Inflammatory macrophage treated with lipopolysaccharide for 1 hour (primary cell): ENCODE data around the gene SRRM4.
"Not testable (repeated sequence)": the region's sequence is repeated elsewhere in the genome, so short reads cannot be mapped to it uniquely, and the experiment has no call there.

Experiments
- DNase-seq, 2 donors: peaks; one replicate each; pipeline ENCODE4 v3.0.0-alpha.2; 2020 to 2022

SRRM4 gene

DNA sequence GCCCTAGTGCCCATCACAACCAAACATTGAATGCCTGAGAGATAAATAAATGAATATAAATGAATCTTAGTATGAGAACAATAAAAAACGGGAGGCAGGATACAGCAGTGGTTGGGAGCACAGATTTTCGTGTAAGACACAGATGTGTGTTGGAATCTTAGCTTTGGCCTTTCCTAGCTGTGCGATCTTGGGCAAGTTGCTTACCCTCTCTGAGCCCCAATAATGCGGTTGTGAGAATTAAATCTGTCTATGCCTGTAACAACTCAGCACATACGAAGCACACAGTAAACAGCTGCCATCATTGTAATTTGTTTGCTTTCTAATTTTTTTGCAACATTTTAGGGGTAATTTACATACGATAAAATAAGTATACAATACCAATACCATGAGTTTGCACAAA is 89.8 kb downstream of the SRRM4 start:
- no peak for DNase-seq

DNA sequence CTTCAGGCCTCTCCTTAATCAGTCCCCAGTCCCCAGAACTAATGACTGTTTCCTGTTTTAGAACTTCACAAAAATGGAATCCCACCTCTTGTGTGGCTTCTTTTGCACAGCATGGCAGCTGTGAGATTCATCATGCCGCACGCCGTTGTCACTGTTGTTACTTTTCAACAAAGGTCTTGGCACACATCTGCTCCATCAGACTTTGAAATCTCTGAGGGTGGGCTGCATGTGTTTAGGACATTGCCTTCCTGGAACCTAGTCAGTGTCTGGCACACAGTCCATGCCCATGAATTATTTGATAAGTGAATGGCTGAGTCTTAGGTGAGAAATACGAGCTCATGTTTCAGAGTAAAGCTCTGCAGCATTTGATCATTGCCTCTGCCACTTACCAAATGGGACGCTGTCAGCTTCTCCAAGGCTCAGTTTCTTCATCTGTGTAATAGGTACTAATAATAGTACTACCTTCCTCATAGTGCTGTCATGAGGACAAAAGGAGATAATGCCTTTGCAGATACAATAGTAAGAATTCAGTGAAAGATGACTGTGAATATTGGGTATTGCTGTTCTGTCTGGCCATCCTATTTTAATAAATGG is 90.4 kb downstream of the SRRM4 start:
- no peak for DNase-seq

DNA sequence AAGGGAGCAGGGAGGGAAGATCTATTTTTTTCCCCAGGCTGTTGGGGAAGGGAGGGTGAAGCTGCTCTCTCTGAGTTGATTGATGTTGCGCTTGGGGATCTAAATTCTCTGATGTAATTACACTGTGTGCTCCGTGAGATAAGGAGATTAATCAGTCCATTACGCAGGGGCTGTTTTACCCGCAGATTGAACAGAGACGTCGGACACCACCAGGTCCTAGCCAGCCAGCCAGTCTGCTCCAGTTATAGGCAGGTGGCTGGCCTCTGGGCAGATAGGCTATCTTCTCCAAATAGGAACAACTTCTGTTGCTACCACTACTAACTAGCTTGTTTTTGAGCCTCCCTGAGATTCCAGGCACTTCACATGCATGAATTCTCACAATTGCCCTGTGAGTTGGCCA is 91.1 kb downstream of the SRRM4 start:
- DNase-seq = no peak

DNA sequence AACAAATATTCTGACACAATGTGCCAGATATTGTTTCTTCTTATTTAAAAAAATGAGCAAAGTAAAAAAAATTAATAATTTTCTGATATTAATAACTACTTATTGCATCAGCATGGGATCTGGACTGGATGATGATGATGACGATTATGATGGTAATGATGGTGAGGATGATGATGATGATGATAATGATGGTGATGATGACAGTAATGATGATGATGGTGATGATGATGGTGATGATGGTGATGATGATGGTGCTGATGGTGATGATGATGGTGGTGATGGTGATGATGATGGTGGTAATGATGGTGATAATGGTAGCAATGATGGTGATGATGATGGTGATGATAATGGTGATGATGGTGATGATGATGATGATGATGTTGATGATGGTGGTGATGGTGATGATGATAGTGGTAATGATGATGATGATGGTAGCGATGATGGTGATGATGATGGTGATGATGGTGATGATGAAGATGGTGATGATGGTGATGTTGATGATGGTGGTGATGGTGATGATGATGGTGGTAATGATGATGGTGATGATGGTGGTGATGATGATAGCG is 94.0 kb downstream of the SRRM4 start:
- DNase-seq = no peak

DNA sequence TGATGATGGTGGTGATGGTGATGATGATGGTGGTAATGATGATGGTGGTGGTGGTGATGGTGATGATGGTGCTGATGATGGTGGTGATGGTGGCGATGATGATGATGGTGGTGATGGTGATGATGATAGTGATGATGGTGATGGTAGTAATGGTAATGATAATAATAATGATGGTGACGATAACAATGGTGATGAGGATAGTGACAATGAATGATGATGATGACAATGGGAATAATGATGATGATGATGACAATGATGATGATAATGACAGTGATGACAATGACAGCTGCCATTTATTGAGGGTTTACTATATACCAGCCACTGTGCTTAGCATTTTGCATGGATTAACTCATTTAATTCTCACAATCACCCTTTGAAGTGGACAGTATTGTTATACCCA is 94.6 kb downstream of the SRRM4 start:
- no peak for DNase-seq

DNA sequence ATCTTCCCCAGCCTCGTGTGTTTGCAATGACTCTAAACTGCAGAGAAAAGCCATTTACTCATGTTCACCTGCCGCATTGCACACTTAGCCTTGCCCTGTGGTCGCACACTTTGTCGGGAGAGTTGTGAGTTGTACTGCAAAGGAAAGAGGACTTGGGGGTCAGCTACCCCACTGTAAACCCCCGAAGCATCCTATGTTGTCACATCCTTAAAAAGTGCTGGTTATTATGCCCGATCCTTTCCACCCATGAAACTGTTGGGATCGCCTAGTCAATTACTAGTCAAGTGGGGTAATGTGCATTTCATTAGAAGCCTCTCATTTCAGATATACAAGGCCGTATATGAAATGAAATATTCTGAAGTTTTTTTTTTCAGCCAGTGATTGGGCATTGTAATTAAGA is 98.2 kb downstream of the SRRM4 start:
- DNase-seq = no peak

DNA sequence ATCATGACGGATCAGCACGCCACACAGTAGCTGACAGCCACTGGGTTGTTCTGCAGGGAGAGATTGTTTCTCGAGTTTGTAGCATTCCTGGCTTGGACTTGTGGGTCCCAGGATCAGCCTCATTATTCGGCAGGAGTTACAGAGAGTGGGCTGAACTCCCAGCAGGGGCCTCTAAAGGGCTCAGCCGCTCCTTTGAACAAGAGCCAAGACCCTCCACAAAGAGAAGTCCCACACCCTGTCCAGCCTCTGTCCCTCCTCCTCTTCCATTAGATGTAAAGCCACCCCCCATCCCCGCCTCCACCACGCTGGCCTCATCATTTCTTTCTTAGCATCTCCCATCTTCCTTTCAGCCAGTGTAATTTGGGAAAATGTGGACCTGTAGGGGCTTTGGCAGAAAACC is 100.7 kb downstream of the SRRM4 start:
- no peak for DNase-seq

DNA sequence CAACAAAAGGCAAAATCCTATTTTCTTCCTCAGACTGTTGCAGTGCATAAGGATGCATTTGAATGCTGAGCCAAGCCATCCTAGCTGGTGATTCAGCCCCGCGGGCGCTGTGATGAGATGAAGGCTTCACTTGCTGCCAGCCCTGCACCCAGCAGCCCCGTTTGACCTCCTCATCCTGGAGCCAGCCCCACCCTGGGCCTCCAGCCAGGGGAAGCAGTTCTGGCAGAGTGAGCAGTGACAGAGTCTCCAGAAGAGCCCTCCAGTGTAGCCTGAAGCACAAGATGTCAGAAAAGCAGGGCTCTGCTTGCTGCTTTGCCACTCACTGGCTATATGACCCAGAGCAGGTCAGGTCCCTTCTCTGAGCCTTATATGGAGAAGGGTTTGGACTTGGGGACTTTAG is 101.2 kb downstream of the SRRM4 start:
- no peak for DNase-seq

DNA sequence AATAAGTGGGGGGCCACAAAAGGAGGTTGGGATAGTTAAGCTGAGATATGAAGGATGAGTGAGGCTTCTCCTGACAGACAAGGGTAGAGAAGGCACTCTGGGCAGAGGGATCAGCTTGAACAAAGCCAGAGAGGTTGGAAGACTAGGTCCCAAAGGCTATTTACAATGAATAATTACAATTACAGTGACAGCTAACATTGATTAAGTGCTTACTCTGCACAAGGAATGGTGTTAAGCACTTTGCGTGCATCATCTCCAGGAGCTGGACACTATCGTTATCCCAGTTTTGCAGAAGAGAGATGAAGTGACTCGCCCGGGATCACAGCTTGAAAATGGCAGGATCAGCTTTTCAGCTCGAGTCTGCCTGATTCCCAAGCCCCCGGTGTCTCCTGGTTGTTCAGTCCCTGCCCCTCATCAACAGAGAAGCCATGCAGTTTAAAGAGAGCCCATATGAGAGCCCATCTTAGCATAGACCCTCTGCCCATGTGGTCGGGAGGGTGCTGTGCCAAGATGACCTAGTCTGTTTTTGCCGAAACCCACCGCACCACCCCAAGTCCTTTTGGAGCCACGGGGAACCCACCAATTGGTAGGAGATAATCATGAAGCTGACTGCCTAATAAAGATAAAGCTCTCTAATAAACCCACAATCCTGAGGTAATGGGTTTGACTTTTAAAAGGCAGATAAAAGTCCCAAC is 107.5 kb downstream of the SRRM4 start:
- DNase-seq = no peak

DNA sequence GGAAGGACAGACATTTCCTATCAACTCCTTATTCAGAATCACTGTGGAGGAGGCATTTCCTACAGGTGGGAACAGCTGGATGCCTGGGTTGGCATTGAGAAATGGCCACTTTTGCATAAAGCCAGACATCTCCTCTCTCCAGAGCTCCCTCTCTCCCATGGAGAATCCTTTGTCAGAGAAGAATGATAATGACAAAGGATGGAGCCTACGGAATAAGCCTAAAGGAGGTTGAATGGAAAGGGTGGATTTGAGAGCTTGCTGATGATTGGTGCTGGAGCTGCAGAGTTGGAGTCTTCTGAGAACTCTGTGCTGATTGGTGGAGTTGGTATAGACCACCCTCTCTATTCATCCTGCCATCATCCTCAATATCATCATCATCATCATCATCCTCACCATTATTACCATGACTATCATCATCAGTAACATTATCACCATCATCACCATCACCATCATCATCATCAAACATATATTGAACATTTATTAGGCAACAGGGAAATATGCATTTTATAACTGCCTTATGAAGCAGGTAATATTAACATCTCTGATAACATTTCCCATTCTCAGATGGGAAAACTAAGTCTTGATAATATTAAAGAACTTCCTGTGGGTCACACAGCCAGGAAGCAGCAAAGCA is 108.2 kb downstream of the SRRM4 start:
- no peak for DNase-seq

DNA sequence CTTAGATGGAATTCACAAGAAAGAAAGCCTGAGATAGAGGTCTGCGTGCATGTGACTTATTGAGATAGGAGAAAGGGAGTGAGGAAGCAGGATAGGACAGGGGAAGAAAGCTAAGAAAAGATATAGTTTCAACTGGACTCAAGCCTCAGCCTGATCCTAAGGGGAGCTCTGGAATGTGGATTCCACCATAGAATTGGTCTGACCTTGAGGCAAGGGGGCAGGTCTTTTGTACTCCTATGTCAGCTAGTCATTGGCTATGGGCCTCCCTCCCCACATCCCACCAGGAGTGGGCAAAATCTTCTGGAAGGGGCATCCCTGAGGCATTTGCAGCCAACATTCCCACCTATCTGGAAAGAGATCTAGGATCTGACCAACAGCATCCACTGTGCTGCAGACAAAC is 108.9 kb downstream of the SRRM4 start:
- no peak for DNase-seq

DNA sequence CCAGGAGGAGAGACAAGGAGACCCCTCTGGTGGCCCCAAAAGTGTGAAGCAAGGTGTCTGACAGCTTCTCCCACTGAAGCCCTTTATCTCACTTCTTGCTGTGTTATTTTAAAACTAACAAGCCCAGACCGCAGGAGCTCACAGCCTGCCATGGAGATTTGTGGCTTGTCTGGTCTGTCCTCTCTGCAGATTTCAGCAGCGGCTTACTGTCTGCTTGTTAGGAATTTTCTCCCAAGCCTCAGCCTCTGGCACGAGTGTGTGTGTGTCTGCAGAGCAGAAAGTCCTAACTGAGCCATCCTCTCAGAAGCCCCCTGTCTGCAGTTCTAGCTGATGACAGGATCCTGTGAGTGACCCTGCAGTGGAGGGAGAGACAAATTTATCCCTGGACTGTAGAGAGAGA is 109.5 kb downstream of the SRRM4 start:
- no peak for DNase-seq

DNA sequence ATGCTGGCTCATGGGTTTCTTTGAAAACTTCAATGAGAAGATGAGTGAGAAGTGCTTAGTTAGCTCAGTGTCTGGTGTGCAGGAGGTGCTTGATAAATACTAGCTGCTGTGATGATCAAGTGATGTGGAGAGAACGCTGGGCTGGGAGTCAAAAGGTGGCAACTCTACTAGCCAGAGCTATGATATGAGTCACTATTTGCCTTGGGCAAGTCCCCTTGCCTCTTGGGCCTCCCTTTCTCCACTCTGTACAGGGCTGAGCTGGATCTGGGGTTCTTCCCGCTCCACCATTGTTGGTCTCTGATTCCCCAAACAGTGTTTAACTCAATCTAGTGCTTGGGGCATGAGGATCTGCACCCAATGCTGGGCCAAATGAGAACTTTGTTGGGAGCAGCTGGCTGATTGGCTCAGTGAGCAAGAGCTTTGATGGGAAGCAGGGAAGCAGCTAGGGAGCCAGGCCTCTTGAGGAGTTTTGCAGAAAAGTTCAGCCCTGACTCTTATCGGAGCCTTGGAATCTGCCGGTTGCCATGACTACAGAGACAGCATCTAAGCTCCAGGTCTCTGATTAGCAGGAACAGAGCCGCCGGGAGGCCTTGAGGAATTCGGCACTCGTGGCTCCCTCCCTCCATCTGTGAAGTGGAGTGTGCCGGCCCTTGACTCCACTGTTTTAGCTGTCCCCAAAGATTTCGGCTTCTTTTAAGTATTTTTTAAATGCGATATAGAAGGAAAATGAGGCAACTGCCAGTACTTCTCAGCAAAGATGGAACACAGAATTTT is 115.3 kb downstream of the SRRM4 start:
- DNase-seq = no peak

DNA sequence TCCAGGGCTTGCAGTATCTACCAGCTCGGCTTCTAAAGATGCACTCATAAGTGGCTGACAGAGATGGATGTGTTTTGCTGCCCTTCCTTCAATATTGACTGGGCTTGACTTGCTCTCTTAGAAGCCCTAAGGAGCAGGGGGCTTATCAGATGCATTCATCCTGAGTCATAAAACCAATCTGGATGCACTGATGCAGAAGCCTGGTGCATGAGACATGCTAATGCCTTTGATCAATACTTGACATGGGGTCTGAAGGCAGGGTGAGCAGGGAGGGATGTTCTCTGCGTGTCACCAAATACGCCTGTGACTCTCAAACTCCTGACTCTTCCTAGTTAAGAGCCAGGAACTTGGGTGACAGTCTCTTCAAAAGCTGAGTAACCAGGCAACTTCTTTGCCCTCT is 119.6 kb downstream of the SRRM4 start:
- no peak for DNase-seq

DNA sequence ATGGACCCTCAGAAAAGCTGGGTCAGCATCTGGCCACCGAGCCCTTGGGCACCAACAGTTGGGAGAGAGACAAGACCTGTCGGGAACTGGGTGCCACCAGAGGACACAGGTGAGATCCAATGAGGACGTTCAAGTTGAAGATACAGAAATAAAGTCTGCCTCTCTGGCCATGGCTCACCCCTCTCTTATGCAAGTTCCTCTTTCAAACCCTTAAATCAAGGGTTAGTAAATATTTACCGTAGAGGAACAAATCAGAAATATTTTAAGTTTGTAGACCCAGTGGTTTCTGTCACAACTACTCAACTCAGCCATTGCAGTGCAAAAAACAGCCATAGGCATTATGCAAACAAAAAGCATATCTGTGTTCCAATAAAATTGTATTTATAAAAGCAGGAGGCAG is 120.9 kb downstream of the SRRM4 start:
- DNase-seq = no peak

DNA sequence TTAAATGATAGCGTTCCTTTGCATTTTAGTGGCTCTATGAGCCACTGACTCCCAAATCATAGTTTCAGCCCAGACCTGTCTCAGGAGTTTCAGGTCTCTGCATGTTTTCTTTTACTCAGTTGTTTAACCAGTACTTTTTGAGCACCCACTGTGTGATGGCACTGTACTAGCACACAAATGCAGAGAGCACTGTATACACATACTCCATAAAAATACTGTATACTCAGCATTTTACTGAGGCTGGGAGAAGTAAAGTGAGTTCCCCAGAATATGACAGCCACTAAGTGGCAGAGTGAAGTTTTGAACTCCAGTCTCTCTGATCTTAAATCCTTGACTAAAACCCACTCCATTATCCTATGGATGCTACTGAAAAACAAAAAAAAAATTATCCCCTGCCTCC is 121.4 kb downstream of the SRRM4 start:
- no peak for DNase-seq

DNA sequence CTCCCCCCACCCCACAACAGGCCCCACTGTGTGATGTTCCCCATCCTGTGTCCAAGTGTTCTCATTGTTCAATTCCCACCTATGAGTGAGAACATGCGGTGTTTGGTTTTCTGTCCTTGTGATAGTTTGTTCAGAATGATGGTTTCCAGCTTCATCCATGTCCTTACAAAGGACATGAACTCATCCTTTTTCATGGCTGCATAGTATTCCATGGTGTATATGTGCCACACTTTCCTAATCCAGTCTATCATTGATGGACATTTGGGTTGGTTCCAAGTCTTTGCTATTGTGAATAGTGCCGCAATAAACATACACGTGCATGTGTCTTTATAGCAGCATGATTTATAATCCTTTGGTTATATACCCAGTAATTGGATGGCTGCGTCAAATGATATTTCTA is 123.6 kb downstream of the SRRM4 start:
- DNase-seq = not testable (repeated sequence)

DNA sequence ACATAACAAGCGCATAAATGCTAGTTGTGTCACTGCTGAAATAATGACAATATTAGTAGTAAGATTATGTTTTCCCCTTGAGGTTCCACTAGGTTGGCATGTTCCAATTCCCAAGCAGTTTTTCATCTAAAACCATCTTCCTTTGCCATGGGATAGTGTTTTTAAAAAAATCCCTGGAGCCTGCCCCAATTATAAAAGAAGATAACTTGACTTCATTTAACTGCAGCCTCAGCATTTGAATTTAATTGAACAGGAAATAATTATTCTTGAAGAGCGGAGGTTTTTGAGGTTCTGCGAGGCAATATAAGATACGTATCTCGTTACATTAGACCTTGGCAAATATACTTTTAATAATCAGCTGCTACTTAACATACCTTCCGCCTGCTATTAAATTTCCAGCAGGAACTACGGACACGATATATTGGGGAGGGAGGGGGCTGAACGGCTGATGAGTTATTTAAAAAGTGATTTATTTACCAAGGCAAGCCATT is 132.2 kb downstream of the SRRM4 start:
- DNase-seq = no peak

DNA sequence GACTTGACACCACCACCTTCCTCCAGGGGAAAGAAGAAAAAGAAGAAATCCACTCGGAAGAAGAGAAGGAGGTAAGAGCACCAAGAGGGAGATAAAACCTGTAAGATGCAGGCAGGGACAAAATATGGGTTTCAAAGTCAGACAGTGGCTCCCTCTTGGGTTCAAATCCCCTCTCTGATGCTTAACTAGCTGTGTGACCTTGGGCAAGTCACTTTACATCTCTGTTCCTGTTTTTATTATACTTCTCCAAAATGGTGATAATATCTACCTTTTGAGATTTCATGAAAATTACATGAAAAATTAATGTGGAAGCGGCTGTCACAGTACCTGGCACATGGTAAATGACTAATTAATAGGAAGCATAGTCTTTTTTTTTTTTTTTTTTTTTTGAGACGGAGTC is 133.0 kb downstream of the SRRM4 start:
- DNase-seq = no peak

DNA sequence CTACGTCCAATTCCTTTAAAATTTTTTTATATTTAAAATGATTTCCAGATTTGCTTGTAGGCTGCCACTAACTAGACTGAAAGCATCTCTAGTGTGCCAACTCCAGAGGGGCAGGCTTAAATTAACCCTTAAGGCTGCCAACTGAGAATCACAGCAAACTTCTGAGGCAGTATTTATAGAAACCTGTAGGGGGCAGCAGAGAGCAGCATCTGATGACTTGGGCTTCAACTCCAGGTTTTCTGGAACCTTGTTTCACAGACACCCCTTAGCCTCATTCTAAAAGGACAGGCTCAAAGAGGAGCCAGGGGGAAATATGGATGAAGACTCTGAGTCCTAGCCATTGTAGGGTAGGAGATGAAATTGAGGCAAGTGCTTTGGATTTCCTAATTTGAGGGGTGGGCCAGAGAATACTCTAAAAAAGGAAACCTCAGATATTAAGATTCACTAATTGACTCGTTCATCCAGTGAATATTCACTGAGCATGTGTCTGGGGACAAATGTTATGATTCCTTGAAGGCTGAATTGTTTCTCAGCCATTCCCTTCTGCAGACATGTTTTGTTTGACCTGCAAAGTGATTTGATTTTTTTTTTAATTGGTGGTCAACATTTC is 134.1 kb downstream of the SRRM4 start:
- peak; percentile 1 to 67 for DNase-seq

DNA sequence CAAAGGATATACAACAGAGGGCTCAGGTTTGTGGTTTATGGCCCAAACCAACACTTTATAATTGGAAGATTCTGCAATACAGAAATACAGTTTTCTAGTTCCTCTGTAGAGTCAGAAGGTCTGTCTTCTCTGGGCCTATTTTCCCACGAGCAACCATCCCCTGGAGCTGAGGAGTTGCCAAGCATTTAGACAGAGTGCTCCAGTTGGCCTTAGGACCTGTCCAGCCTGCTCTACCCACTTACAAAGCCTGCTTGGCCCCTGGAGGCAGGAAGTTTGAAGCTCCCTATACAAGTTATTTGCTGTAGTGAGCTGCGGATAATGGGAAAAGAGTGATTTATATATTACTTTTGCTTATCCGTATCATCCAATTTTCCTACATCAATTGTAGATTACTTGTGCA is 136.6 kb downstream of the SRRM4 start:
- no peak for DNase-seq

DNA sequence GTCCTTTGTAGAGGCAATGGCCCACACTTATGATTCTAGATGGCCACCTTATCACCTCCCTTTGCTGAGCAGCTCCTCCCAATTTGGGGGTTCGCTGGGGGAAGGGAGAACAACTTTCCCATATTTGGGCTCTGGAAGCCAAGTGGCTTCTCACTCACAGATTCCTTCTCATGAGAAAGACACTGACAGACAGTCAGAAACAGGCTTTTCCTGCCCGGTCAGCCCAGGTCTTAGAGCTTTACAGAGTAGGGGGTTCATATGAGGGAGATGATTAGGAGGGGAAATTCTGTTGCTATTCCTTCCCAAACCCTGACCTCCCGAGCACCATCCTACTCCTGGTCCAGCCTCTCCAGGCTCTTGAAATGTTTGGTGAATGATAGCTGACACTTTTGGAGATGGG is 137.3 kb downstream of the SRRM4 start:
- DNase-seq = no peak

DNA sequence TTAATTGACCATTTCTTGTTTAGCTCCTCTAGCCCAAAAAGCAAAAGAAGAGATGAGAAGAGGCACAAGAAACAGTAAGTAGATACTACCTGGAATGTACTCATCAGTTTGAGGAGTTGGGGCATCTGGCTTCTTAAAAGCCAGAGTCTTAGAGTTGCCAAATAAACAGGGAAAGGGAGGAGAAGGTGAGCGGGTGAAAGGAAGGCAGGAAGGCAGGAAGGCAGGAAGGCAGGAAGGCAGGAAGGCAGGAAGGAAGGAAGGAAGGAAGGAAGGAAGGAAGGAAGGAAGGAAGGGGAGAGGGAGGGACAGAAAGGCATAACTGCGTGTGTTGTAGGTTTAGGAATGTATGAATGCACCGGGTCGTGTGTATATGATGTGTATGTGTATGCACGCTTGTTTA is 140.7 kb downstream of the SRRM4 start:
- no peak for DNase-seq
